NCI-H345 (cell line): ENCODE data around the gene ZNF335.
"Not testable (repeated sequence)": the region's sequence is repeated elsewhere in the genome, so short reads cannot be mapped to it uniquely, and the experiment has no call there.

Experiments
- DNase-seq: peaks from one replicate; lab custom pipeline; 2025; lab: John Stamatoyannopoulos, UW

The ZNF335 gene

DNA sequence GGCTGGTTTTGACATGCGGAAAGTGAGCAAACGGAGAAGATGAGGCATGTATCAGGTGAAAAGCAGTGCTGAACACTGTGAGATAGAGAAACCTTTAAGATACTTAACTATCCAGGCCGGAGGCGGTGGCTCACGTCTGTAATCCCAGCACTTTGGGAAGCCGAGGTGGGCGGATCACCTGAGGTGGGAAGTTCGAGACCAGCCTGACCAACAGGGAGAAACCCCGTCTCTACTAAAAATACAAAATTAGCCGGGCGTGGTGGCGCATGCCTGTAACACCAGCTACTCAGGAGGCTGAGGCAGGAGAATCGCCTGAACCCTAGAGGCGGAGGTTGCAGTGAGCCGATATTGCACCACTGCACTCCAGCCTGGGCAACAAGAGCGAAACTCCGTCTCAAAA lies 40.3 kb downstream of the ZNF335 start:
- DNase-seq, result not testable (repeated sequence)

DNA sequence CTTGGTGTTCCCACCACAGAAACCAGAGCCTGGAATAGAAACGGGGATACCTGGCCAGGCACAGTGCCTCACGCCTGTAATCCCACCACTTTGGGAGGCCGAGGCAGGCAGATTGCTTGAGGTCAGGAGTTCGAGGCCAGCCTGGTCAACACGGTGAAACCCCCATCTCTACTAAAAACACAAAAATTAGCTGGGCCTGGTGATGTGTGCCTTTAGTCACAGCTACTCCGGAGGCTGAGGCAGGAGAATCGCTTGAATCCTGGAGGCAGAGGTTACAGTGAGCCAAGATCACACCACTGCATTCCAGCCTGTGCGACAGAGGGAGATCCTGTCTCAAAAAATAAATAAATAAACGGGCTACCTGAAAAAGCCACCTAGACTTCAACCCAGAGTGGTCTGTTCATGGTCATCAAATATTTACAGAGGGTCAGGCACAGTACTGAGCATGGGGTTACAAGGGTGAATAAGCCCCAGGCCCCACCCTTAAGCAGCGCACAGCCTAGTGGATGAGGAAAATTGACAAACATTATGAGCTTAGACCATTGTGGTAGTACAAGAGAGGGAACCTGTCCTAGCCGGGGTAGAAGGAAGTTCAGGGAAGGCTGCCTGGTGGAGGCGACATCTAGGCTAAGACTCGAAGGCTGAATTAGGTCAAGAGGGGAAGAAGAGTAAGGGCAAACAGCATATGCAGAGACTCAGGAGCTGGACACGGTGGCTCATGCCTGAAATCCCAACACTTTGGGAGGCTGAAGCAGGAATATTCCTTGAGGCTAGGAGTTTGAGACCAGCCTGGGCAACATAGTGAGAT lies 44.7 kb downstream of the ZNF335 start:
- no peak for DNase-seq

DNA sequence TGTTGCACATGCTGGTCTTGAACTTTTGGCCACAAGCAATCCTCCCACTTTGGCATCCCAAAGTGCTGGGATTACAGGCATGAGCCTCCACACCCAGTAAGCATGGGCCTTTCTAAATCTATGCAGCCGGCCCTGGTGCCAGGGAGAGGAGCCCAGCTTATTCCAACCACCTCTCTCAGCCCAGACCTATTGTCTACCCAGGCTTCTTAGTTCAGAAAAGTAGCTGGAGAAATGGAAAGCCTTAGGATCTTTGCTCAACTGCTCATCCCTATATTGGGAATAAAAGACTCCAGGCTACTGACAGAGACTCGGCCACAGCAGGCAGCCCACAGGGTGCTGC lies 45.3 kb downstream of the ZNF335 start:
- no peak for DNase-seq

DNA sequence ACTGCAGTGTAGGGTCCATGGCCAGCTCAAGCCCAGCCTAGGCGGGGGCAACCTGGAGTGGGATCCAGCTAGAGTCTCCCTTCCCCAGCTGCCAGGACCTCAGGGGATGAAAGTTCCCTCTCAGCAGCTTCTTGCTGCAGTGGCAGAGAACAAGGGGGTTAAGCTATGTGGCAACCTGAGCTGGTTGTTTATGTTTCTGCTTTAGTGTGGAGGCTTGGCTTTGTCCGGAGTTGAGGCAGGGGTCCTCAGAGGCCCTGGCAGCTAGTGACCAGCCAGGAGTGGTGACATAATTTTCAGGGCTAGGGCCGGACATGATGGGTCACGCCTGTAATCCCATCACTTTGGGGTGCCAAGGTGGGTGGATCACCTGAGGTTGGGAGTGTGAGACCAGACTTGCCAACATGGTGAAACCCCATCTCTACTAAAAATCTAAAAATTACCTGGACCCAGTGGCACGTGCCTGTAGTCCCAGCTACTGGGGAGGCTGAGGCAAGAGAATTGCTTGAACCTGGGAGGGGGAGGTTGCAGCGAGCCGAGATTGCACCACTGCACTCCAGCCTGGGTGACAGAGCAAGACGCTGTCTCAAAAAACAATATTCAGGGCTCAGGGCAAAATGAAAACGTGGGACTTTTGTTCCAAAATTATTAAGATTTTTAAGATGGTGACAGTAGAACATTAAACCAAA lies 46.0 kb downstream of the ZNF335 start:
- DNase-seq, result no peak

DNA sequence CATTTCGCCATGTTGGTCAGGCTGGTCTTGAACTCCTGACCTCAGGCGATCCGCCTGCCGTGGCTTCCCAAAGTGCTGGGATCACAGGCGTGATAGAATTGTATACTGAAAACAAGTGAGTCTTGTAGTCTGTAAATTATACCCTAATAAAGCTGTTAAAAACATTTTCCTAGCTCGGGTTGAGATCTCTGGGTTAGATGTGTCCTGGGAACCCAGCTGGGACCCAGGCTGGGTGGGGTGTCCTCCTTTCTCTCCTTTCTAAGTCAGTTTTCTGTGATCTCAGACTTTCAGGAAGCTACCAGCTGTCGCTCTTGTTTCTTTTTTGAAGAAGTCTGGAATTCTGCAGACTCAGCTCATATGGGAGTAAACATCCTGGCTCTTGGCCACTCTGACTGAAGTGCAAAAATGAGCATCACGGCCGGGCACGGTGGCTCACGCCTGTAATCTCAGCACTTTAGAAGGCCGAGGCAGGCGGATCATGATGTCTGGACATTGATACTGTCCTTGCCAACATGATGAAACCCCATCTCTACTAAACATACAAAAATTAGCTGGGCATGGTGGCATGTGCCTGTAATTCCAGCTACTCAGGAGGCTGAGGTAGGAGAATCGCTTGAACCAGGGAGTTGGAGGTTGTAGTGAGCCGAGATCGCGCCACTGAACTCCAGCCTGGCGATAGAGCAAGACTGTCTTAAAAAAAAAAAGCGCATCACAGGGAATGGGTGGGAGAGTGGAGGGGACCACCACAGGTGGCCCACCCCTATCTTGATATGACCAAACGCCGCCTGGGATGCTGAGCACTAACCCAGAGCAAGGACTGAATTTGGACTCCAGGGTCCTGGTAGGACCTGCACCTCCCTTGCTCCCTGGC lies 47.4 kb downstream of the ZNF335 start:
- no peak for DNase-seq

DNA sequence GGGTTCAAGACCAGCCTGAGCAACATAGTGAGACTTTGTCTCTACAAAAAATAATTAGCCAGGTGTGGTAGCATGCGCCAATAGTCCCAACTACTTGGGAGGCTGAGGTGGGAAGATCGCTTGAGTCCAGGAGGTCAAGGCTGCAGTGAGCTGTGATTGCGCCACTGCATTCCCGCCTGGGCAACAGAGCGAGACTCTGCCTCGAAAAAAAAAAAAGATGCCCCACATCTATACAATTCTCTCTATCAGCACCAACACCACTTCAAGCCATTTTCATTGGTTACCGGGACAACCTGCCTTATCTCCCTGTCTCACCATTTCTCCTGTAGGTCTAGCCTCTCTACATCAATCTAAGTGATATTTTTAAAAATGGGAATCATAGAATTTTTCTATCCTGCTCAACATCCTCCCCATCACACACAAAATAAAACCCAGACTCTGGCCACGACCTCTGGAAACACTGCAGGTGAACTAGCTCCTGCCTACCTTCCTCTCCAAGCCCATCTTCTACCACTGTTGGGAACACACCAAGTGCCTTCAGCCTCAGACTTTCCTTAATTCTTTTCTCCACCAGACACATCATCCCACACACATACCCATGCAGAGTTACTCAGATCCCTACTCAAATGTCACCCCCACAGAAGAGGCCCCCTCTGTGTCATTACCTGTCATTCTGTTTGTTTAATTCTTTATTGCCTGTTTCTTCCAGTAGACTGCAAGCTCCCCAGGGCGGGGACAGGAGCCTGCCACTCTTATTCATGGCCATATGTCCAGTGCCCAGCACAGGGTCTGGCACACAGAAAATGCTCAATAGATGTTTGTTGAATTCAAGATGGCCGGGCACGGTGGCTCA lies 50.4 kb downstream of the ZNF335 start:
- no peak for DNase-seq

DNA sequence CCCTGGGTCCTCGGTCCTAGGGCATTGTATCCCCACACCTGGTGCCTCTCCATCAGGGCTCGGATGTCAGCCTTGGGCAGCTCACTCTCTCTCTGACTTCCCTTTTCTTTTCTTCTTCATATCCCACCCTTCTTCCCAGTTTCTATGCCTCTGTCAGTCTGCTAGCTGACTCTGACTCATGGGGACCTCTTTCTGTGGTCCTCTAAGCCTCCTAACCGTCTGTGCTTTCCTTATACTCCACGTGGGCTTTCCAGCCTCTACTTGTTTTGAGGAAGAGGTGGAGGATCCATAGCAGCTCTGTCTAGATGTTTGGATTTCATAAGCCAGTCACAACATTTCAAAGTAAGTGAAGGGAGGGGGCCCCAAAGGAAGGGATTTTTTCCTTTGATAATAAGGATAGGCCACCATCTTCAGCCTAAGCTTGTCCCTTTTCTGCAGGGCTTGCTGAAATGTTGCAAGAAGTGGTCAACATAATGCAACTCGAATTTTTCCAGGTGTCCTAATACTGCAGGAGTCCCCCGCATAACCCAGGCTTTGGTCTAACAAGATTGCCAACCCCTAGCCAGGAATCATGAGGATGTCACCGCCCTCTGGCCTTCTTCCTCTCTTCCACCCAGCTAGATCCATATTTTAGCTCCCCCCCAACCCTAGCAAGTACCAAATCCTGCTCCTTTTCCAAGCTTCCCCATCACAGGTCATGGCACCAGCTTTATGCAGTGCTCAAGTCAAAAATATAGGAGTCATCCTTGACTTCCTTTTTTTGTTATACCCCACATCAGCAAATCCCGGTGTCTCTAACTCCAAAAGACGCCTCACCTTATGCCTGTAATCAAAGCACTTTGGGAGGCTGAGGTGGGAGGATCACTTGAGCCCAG lies 51.3 kb downstream of the ZNF335 start:
- DNase-seq, result no peak

DNA sequence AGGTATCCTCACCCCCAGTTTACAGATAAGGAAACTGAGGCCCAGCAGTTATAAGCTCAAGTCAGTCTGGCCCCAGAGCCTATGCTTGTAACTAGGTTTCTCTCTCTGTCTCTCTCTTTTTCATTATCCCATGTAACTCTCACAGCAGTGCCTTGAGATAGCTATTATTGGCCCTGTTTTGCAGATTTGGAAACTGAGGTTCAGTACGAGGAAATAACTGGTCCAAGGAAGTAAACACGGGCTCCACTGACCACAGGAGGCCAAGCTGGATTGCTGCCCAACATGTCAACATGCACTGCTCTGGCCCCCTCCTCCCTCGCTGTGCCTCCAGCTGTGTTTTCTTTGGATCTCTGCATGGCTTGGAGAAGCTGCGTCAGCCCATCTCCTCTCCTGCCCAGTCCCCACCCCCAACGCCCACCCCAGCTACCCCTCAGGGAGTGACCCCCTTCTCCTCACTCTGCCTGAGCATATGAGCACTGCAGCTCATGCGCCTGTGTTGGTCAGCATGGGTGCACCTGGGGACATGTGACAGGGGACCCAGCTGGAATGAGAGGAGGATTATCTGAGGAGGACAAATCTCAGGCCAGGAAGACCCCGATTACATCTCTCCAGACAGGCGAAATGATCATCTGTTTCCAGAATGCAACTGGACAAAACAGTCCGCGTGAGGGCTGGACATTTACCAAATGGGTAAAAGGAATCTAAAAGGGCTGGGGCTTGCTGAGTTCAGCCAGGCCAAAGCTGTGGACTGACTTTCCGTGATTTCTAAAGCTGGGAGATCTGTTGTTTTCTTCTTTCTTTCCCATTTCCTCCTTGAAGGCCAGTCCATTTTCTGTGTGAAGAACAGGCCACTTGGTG lies 52.2 kb downstream of the ZNF335 start:
- no peak for DNase-seq

DNA sequence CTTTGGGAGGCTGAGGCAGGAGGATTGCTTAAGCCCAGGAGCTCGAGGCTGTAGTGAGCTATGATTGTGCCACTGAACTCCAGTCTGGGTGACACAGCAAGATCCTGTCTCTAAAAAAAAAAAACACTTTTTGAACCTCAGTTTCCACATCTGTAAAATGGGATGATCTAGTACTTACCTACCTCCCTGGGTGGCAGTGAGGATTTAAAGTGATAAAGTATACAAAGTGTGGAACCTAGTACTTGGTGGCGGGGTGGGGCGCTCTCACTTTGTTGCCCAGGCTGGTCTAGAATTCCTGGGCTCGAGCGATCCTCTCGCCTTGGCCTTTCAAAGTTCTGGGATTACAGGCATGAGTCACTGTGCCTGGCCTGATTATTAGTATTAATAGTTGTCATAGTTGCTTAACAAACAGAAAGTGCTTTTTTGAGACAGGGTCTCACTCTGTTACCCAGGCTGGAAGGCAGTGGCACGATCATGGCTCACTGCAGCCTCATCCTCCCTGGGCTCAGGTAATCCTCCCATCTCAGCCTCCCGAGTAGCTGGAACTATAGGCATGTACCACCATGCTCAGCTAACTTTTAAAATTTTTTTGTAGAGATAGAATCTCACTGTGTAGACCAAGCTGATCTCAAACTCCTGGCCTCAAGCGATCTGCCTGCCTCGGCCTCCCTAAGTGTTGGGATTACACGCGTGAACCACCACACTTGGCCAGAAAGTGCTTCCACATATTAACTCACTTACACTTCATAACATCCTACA lies 53.0 kb downstream of the ZNF335 start:
- DNase-seq, result no peak

DNA sequence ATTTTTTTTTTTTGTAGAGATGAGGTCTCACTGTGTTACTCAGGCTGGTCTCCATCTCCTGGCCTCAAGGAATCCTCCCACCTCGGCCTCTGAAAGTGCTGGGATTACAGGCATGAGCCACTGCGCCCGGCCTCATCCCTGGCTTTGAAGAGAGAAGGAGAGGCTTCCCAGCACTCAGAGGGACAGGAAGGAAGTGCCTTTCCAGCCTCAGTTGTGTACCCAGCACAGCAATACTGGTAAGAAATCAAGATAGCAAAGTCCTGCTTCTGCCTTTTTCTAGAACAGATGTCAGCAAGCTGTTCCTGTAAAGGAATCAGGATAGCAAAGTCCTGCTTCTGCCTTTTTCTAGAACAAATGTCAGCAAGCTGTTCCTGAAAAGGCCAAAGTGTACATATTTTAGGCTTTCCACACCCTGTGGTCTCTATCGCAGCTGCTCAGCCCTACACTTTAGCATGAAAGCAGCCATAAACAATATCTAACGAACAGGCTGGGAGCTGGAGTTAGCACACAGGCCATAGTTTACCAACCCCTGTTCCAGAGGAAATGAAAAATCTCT lies 53.7 kb downstream of the ZNF335 start:
- no peak for DNase-seq

DNA sequence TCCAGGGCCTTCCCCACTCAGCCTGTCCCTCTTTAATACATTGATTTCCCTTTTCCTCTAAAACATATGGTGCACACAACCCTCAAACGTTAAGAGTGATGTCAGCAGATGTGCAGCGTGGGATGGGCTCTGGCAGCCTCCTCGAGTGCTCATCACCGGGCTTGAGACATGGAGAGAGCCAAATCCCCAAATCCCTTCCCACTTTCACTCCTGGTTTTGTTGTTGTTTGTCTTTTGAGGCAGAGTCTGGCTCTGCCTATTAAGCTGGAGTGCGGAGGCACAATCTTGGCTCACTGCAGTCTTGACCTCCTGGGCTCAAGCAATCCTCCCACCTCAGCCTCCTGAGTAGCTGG lies 54.2 kb downstream of the ZNF335 start:
- no peak for DNase-seq

DNA sequence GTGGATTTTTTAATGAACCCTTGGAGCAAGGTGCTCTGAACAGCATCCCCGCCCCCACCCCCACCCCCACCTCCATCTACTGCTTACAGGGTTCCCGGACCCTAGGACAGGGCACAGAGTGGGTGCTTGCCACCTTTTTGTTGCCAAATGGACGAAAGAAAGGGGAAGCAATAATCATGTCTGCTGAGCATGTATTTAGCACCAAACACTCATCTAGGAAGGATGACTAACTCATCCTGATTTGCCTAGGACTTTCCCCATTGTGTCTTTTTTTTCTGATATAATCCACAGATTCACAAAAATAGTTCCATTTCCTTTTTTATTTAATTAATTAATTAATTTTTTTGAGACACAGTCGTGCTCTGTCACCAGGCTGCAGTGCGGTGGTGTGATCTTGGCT lies 58.9 kb downstream of the ZNF335 start:
- no peak for DNase-seq

DNA sequence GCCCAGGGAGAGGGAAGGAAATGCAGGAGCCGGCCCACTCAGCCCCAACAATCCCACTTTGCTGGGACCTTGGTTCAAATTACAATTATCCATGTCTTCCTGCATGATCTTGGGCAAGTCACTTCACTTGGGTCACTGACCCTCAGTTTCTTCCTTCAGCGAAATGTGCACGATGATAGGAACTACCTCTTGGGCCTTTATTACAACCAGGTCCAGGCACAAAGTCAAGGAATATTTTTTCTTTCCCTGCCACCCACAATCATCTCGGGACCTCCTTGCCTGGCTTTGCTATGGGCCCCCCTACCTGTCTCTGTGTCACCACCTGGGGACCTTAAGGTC lies 59.7 kb downstream of the ZNF335 start:
- no peak for DNase-seq

DNA sequence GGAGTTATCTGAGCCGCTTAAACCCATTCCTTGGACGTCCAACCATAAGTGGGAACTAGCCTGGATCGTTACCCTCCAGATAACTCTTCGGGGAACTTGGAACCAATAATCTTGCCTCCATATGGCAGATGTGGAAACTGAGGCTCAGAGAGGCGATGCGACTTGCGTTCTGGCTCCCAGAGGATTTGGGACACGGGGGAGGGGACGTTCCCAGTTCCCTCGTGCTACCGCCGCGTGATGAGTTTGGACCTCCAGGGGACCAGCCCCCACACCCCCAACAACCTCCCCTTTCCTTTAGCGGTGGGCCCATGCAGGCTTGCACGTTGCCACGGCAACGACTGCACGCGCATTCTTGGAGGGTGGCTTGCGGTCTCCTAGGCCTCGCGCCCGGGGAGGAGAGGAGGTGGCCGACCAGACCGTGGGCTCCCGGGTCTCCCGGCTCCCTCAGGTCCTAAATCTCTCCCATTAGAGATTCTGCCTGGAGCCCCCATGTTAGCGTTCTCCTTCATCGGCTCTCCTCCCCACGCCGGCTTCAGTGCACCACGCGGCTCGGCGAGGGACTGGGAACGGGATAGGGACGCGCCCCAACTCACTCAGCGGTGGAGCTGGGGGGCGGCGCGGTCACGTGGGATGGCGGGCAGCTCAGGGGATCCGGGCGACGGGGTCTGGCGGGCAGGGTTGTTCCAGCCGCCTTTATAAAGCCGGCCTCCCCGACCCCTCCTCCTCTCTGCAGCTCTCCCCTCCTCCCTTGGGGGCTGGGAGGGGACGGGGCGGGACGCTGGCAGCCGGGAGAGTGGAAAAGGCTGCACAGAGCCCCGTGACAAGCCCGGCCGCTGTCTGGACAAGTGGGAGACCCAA lies 60.3 kb downstream of the ZNF335 start, which contains the start of gene PLTP:
Gene PLTP, minus strand, starts transcription at position 670 of the 858 bp plus-strand sequence. CDS start 703 bp downstream, outside the sequence.
- peak; percentile 48 for DNase-seq

DNA sequence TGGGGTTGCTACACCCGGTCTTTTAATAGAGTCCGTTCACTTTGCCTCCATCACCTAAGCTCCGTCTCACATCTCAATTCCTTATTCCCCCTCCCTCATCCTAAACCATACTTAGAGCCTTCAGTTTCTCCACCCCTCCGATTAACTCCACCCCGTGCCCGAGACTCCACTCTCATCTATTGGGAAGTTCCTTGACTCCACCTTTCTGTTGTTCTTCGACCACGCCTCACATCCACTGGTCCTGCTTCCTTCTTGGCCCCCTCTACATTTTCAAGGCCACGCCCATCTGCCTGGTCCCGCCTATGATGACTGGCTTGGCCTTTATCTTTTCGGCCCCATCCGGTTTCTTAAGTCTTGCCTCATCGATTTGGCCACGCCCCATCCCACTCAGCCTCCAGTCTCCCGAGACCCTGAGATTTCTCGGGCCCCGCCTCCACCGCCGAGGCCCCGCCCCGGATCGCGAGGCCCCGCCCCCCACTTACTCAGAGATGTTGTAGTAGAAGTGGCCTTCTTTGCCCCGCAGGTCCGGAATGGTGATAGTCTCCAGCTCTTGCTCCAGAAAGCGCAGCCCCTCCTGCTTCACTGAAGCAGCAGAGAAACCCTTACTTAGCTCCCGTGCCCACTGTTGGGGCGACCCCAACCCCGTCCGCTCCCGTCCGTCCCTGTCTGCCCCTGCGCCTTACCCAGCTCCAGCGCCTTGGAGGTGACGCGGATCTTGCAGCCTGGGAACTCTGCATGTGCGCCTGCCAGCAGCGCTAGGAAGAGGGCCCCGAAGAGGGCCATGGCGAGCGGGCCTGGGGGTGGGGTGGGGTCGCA lies 61.1 kb downstream of the ZNF335 start:
- DNase-seq, result peak; percentile 89

DNA sequence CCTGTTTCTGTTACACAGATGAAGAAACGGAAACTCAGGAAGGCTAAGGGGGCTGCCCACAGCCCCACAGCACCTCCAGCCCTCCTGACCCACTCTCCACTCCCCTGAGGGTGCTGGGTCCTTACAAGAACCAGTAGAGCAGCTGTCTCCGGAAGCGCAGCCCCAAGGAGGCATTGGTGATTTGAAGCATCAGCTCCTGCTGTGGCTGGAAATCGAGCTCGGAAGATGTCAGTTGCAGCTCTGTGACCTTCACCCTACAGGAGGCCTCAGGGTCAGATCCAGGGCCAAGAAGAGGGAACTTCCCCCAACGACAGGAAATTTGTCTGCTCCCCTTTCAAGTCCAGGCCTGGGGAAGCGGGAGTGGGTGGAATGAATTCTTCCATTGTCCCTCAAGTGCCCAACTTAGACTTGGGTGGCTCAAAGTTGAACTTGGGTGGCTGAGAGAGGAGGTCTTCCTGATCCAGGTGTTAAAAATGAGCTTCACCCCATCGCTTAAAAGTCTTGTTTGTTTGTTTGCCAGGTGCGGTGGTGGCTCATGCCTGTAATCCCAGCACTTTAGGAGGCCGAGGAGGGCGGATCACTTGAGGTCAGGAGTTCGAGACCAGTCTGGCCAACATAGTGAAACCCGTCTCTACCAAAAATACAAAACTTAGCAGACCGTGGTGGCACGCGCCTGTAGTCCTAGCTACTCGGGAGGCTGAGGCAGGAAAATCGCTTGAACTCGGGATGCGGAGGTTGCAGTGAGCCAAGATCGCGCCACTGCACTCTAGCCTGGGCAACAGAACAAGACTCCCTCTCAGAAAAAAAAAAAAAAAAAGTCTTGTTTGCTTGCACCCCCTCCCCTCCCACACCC lies 62.0 kb downstream of the ZNF335 start:
- no peak for DNase-seq
